HG03439 (cell line): ENCODE results near the gene CKLF.
A peak's percentile ranks its signal among the peaks of the same experiment; 100 is the strongest.
"Not testable (repeated sequence)": the region's sequence is repeated elsewhere in the genome, so short reads cannot be mapped to it uniquely, and the experiment has no call there.

Experiments
- ATAC-seq: cut with Tn5 transposase; IDR thresholded peaks from one replicate; pipeline ENCODE4 v1.9.1; 2021; ENCODE audit warnings: mild to moderate bottlenecking, moderate library complexity; ENCODE audit not compliant: unreplicated experiment

CKLF gene

GRCh38 chr16:66592241-66592640 is 39.9 kb downstream of the CKLF start:
- ATAC-seq, result no peak

GRCh38 chr16:66592814-66593213 is 40.4 kb downstream of the CKLF start:
- no peak for ATAC-seq

GRCh38 chr16:66594739-66595138 is 42.4 kb downstream of the CKLF start:
- no peak for ATAC-seq

GRCh38 chr16:66596559-66596958 is 44.2 kb downstream of the CKLF start:
- ATAC-seq, result not testable (repeated sequence)

GRCh38 chr16:66596986-66597848 is 44.8 kb downstream of the CKLF start:
- ATAC-seq, result no peak

- ATAC-seq, result no peak
These were observed 45.7 kb downstream of the CKLF start for GRCh38 chr16:66598111-66598510.

GRCh38 chr16:66599726-66600125 is 47.4 kb downstream of the CKLF start:
- no peak for ATAC-seq

GRCh38 chr16:66600477-66600876 is 48.1 kb downstream of the CKLF start:
- no peak for ATAC-seq

GRCh38 chr16:66601471-66601870 is 49.1 kb downstream of the CKLF start:
- no peak for ATAC-seq

GRCh38 chr16:66603537-66604375 is 51.4 kb downstream of the CKLF start:
- ATAC-seq, result no peak

- peak; percentile 53 for ATAC-seq
These were observed 52.2 kb downstream of the CKLF start, which contains the start of gene CMTM3 for GRCh38 chr16:66604376-66605176. Gene CMTM3 (plus strand): TSS chr16:66604704. CDS start chr16:66604806, 102 bp downstream.

- peak; percentile 7 for ATAC-seq
These were observed 53.0 kb downstream of the CKLF start for GRCh38 chr16:66605177-66605978.

GRCh38 chr16:66605979-66606751 is 53.8 kb downstream of the CKLF start:
- no peak for ATAC-seq

GRCh38 chr16:66608241-66609138 is 56.1 kb downstream of the CKLF start:
- ATAC-seq, result peak; percentile 43

GRCh38 chr16:66609139-66609510 is 56.7 kb downstream of the CKLF start:
- no peak for ATAC-seq

- no peak for ATAC-seq
These were observed 57.9 kb downstream of the CKLF start for GRCh38 chr16:66610111-66610820.

- not testable (repeated sequence) for ATAC-seq
These were observed 59.5 kb downstream of the CKLF start for GRCh38 chr16:66611911-66612310.

GRCh38 chr16:66612422-66612821 is 60.0 kb downstream of the CKLF start:
- ATAC-seq, result no peak
